HFF-Myc (cell line): ENCODE measurements around the gene ACSM3.
"Not testable (repeated sequence)": the region's sequence is repeated elsewhere in the genome, so short reads cannot be mapped to it uniquely, and the experiment has no call there.

ENCODE experiments used
- DNase-seq: peaks from one replicate; pipeline ENCODE4 v3.0.0-alpha.2; 2011; ENCODE audit warnings: low read depth; ENCODE audit errors: extremely low read depth
- H3K4me3 ChIP-seq: replicated peaks from 2 replicates; pipeline ENCODE4 v1.5.1; 2011; ENCODE audit warnings: low read depth, mild to moderate bottlenecking, control low read depth, low read length
- CTCF ChIP-seq: IDR thresholded peaks from 2 replicates; pipeline ENCODE4 v1.5.1; 2012; ENCODE audit warnings: mild to moderate bottlenecking, low read depth, low read length, control low read depth; ENCODE audit errors: missing control alignments

Gene ACSM3

GRCh38 chr16:20755238-20755637 is 8.6 kb upstream of the ACSM3 start:
- no peak for DNase-seq
- TF ChIP-seq CTCF = no peak
- no peak overlapping the region for H3K4me3 ChIP-seq

- DNase-seq, H3K4me3 ChIP-seq: not testable (repeated sequence)
Measured at GRCh38 chr16:20755799-20756198, 8.0 kb upstream of the ACSM3 start.

- no peak for DNase-seq
- no peak overlapping the region for H3K4me3 ChIP-seq
- no peak for TF ChIP-seq CTCF
Measured at GRCh38 chr16:20760346-20760745, 3.5 kb upstream of the ACSM3 start.

- no peak for TF ChIP-seq CTCF
- no peak overlapping the region for H3K4me3 ChIP-seq
- no peak for DNase-seq
Measured at GRCh38 chr16:20761175-20761574, 2.6 kb upstream of the ACSM3 start.

GRCh38 chr16:20762404-20763123 is 1.2 kb upstream of the ACSM3 start:
- no peak overlapping the region for H3K4me3 ChIP-seq
- no peak for TF ChIP-seq CTCF
- DNase-seq = no peak

GRCh38 chr16:20764448-20764847 is 634 bp downstream of the ACSM3 start:
- not testable (repeated sequence) for H3K4me3 ChIP-seq, DNase-seq

- DNase-seq = no peak
- TF ChIP-seq CTCF = no peak
- H3K4me3 ChIP-seq = no peak overlapping the region
Measured at GRCh38 chr16:20765732-20766131, 1.9 kb downstream of the ACSM3 start.

- H3K4me3 ChIP-seq = no peak overlapping the region
- TF ChIP-seq CTCF = no peak
- no peak for DNase-seq
Measured at GRCh38 chr16:20766294-20766693, 2.5 kb downstream of the ACSM3 start.
